HG03064 (cell line): ENCODE data around the gene CLDN9.

ENCODE experiments used
- ATAC-seq: cut with Tn5 transposase; IDR thresholded peaks from one replicate; pipeline ENCODE4 v1.9.1; 2021; ENCODE audit warnings: low read depth; ENCODE audit not compliant: unreplicated experiment

Gene CLDN9

GRCh38 chr16:3015865-3016521, 3.3 kb downstream of the CLDN9 start:
- ATAC-seq: no peak

GRCh38 chr16:3017344-3017743, 4.6 kb downstream of the CLDN9 start:
- ATAC-seq: no peak

DNA sequence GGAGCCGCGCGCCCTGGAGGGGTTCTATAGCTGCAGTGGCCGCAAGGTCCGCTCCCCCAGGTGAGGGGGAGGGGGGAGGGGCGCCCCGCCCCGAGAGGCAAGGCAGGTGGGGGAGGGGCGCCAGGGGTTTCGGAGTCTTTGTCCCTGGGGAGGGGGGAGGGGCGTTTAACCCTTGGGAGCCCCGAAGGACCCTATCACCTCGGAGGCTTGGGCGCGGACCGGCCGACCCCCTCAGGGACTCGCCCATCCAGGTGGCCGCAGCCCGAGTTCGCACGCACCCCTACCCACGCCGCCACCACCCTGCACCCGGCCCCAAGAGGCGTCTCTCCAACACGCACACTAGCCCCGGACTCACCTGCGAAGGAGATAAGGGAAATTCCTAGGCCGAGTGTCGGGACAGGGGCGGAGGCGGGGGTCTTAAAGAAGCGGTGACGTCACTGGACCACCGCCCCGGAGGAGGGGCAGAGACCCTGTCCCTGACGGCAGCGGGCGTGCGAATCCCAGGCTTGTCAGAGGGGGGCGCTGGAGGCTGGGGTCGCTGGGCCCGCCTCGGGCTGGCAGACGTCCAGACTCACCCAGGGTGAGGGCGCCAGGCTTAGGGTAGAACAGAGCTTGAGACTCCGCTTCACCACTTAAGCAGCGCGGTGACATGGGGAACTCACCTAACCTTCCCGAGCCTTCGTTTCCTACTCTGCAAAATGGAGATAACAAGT, 5.2 kb downstream of the CLDN9 start, which contains the start of gene CLDN6:
Gene CLDN6, minus strand, starts transcription at position 390 of the 713 bp plus-strand sequence. CDS start 2,162 bp downstream, outside the sequence.
- ATAC-seq: no peak

- ATAC-seq: no peak
These were observed 7.0 kb downstream of the CLDN9 start for GRCh38 chr16:3019594-3020246.

- no peak for ATAC-seq
These were observed 7.5 kb downstream of the CLDN9 start, which contains the start of gene TNFRSF12A for GRCh38 chr16:3020247-3020603. TNFRSF12A (plus strand) TSS chr16:3020368; CDS start chr16:3020398, 30 bp downstream.

GRCh38 chr16:3020604-3021448, 8.1 kb downstream of the CLDN9 start:
- no peak for ATAC-seq

GRCh38 chr16:3021449-3022207, 8.9 kb downstream of the CLDN9 start:
- ATAC-seq: no peak

- ATAC-seq: no peak
These were observed 9.5 kb downstream of the CLDN9 start for GRCh38 chr16:3022208-3022683.

DNA sequence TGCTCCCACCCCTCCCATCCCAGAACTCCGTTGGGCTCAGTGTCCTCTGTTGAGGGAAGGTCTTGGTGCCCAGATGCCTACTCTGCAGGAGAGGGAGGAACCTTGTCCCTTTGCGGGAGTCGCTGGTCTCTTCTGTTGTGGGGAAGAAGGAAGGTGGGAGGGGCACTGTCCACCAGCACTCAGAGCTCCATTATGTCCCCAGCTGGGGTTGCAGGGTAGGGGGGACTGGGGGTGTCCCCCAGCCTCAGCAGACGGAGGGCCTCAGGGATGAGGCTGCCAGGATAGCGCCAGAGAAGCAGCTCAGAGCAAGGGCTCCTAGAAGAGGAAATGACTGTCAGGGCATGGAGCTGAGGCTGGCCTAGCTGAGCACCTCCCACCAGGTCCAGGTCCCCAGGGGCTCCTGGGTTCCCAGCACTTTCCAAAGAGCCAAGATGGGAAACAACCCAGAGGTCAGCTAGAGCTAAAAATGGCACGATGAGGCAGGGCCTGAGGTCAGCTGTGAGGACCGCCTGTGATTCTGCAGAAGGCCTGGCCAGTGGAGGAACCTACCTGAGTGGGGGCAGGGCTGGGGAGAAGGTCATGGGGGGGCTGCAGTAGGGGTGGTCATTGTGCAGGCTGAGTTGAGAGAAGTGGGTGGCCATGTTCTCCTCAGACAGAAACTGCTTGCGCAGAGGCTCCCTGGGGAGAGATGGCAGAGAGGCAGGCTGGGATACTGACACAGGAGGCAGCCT, 10.1 kb downstream of the CLDN9 start:
- ATAC-seq: no peak

GRCh38 chr16:3023415-3023668, 10.6 kb downstream of the CLDN9 start:
- ATAC-seq: no peak

DNA sequence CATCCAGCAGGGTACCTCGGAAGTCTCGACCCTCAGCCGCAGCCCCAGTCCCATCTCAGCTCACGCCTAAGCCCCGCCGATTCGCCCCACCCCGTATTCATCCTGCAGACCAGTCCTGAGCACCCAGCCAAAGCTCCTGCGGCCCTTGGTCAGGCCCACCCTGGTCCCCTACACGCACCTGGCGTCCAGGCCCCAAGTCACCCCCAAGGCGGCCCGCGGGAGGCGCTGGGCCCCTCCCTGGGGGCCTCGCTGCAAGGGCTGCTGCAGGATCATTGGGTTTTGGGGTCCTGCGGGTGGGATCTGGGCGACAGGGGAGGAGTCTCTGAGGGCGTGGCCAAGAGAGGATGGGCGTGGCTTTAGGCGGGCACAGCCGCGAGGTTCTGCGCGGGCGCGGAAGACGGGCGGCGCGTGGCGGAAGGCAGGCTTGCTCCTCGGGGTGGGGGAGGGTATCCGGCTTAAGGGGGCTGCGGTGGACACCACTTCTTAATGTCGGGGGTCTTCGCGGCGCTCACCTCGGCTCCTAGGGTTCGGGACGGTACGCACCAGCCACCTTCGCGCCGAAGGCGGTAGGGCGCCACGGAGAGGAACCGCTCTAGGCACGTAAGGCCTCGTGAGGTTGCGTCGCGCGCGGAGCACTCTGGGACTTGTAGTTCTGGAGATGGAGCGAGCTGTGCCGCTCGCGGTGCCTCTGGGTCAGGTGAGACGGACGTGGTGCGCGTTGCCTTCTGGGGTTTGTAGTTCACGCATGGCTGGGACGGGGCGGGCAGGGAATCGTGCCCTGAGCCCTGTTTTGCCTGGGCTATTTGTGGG, 11.2 kb downstream of the CLDN9 start, which contains the start of the genes HCFC1R1 and THOC6:
Gene HCFC1R1, minus strand, starts transcription at position 274 of the 810 bp plus-strand sequence. Its CDS starts 1 bp downstream, at position 273.
Gene THOC6, plus strand, starts transcription at position 367 of the 810 bp plus-strand sequence. Its CDS starts 292 bp downstream, at position 659.
- peak; percentile 64 for ATAC-seq

- no peak for ATAC-seq
These were observed 12.6 kb downstream of the CLDN9 start for GRCh38 chr16:3025032-3026002.

DNA sequence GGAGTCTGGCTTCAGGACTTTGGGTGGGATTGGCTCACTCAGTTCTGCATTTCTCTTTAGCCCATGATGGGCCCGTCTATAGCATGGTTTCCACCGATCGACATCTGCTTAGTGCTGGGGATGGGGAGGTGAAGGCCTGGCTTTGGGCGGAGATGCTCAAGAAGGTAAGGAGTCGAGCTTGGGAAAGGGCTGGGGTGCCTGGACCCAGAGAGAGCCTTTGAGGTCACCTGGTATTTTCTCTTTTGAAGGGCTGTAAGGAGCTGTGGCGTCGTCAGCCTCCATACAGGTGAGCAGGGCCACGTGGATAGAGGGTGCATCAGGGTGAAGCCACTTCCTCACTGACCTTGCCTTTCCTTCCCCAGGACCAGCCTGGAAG, 13.3 kb downstream of the CLDN9 start:
- ATAC-seq: no peak

DNA sequence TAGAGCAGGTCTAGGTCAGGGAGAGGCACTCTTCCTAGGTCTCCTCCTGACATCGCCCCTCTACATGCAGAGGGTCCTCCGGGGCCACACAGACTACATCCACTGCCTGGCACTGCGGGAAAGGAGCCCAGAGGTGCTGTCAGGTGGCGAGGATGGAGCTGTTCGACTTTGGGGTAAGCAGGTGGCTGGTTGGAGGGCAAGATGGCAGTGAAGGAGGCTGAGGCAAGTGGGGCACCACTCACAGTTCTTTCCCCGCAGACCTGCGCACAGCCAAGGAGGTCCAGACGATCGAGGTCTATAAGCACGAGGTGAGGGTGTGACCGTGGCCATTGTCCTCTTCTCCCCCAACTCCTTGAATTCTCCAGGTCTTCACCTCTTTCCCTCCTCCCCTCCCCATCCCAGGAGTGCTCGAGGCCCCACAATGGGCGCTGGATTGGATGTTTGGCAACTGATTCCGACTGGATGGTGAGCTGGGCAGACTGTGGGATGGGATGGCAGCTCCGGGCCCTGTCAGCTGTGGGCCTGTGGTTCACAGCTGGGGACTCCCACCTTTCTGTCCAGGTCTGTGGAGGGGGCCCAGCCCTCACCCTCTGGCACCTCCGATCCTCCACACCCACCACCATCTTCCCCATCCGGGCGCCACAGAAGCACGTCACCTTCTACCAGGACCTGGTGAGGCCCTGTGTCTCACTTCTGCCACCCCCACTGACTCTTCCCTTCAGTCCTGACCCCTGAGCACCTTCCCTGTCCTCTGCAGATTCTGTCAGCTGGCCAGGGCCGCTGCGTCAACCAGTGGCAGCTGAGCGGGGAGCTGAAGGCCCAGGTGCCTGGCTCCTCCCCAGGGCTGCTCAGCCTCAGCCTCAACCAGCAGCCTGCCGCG, 14.1 kb downstream of the CLDN9 start:
- no peak for ATAC-seq

DNA sequence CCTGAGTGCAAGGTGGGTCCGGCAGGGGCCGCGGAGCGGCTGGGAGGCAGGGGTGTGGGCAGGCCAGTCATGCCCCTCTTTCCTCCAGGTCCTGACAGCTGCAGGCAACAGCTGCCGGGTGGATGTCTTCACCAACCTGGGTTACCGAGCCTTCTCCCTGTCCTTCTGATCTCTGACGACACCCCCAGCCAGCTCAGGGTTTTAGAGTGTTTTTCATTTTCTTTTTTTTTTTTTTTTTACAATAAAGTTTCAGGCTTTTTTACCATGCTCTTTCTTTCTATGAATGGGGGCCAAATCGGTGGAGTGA, 14.7 kb downstream of the CLDN9 start:
- ATAC-seq: no peak

GRCh38 chr16:3027983-3028715, 15.4 kb downstream of the CLDN9 start:
- ATAC-seq: no peak
